HepG2 (cell line): ENCODE measurements around the gene CTU2. TPM values are rescaled to one million over a fixed set of nuclear protein-coding genes. Genes with fewer than 3 reads are reported as not detected.

Experiments used
- ATAC-seq: fragments of 200-7000 bp; cut with Tn5 transposase; 3 replicates; pipeline ENCODE4 v1.9.1; 2020; ENCODE audit warnings: mild to moderate bottlenecking, moderate library complexity
- BruUV-seq: library from RNA; stranded (reverse); fragments of 400-500 nt; replicated peaks from 2 replicates; lab custom pipeline; 2021; lab: Mats Ljungman, UMichigan
- CTCF ChIA-PET: fragments of 300-600 bp; formaldehyde crosslinking; extraction: SDS; loops from one replicate; lab custom pipeline; 2021; ENCODE audit warnings: low total read pairs, inconsistent platforms, low intra/inter-chr PET ratio; lab: Yijun Ruan, JAX
- POLR2A ChIA-PET: fragments of 350-600 bp; sonication (Branson Sonifier 250); formaldehyde crosslinking; loops from one replicate; lab custom pipeline; 2020; ENCODE audit warnings: antibody characterized with exemption, inconsistent platforms; lab: Yijun Ruan, JAX
- DNase-seq: peaks from one replicate; pipeline ENCODE4 v3.0.0-alpha.2; 2015; ENCODE audit warnings: low spot score
- FAIRE-seq: peaks from 3 replicates; lab custom pipeline; 2011; peaks lifted over from hg19 to GRCh38; lab: Jason Lieb, UNC
- H2AFZ ChIP-seq: one replicate; pipeline ENCODE4 v1.6.1; 2011; ENCODE audit warnings: low read length, inconsistent platforms
- H3K27ac ChIP-seq: fragments of 300-600 bp; 3 replicates; pipeline ENCODE4 v1.8.0; 2011; ENCODE audit warnings: mixed run types, mild to moderate bottlenecking, mixed read lengths, low read length, inconsistent platforms; ENCODE audit not compliant: insufficient read depth; ENCODE audit errors: extremely low read length
- H3K27me3 ChIP-seq, 2 experiments: fragments of 200-600 bp in 1 of 2; 2 replicates in 1 of 2; 3 replicates in 1 of 2; pipeline versions ENCODE4 v1.6.0 to v1.8.0; 2011; ENCODE audit warnings: low read length in 2 of 2, mild to moderate bottlenecking in 2 of 2, moderate library complexity in 2 of 2, inconsistent platforms in 1 of 2; ENCODE audit not compliant: insufficient read depth in 2 of 2, control insufficient read depth in 1 of 2
- H3K36me3 ChIP-seq, 2 experiments: fragments of 200-600 bp in 1 of 2; replicated peaks in 1 of 2; 2 replicates in 1 of 2; 3 replicates in 1 of 2; pipeline versions ENCODE4 v1.5.1 to v1.8.0; 2011; ENCODE audit warnings: low read length in 2 of 2, inconsistent platforms in 1 of 2; ENCODE audit not compliant: insufficient read depth in 2 of 2, control insufficient read depth in 1 of 2
- H3K4me1 ChIP-seq: 2 replicates; pipeline ENCODE4 v1.5.1; 2012; ENCODE audit warnings: low read length, inconsistent platforms; ENCODE audit not compliant: insufficient read depth
- H3K4me2 ChIP-seq: 2 replicates; pipeline ENCODE4 v1.6.0; 2011; ENCODE audit warnings: low read depth, low read length, inconsistent platforms
- H3K4me3 ChIP-seq, 3 experiments: fragments of 200-600 bp in 1 of 3; sonication (generic), shearing (Covaris generic) in 1 of 3; replicated peaks in 1 of 3; 2 replicates each; pipeline ENCODE4 v1.5.1; 2011 to 2016; ENCODE audit warnings: low read length in 3 of 3, inconsistent platforms in 2 of 3, low read depth in 2 of 3, mild to moderate bottlenecking in 2 of 3, control low read depth in 1 of 3, mixed read lengths in 1 of 3; ENCODE audit not compliant: insufficient read depth in 1 of 3
- H3K79me2 ChIP-seq: one replicate; pipeline ENCODE4 v1.6.1; 2011; ENCODE audit warnings: low read length, inconsistent platforms; ENCODE audit not compliant: insufficient read depth
- H3K9ac ChIP-seq: 2 replicates; pipeline ENCODE4 v1.6.0; 2011; ENCODE audit warnings: mild to moderate bottlenecking, low read depth, low read length, inconsistent platforms; ENCODE audit not compliant: insufficient read depth
- H3K9me3 ChIP-seq: 2 replicates; pipeline ENCODE4 v1.5.1; 2012; ENCODE audit warnings: mild to moderate bottlenecking, low read length
- H4K20me1 ChIP-seq: 2 replicates; pipeline ENCODE4 v1.6.0; 2011; ENCODE audit warnings: inconsistent platforms, mild to moderate bottlenecking, low read length, moderate library complexity; ENCODE audit not compliant: insufficient read depth
- ADNP ChIP-seq: sonication (generic); formaldehyde crosslinking; IDR thresholded peaks from 2 replicates; pipeline ENCODE4 v1.4.0; 2020; ENCODE audit warnings: missing genetic modification reagents
- CENPX ChIP-seq: sonication (generic); formaldehyde crosslinking; IDR thresholded peaks from 2 replicates; pipeline ENCODE4 v1.9.0; 2021; ENCODE audit warnings: mild to moderate bottlenecking, missing genetic modification reagents, moderate library complexity
- CREM ChIP-seq, 2 experiments: sonication (generic) in 1 of 2; formaldehyde crosslinking in 1 of 2; IDR thresholded peaks; 2 replicates each; pipeline versions ENCODE4 v1.4.0 to v1.6.1; 2016 to 2020; ENCODE audit warnings: antibody characterized with exemption in 1 of 2, mild to moderate bottlenecking in 1 of 2, missing genetic modification reagents in 1 of 2
- DZIP1 ChIP-seq: sonication (generic); formaldehyde crosslinking; IDR thresholded peaks from 2 replicates; pipeline ENCODE4 v1.5.0; 2020; ENCODE audit warnings: mild to moderate bottlenecking, missing genetic modification reagents
- FOXP4 ChIP-seq: sonication (generic); formaldehyde crosslinking; IDR thresholded peaks from 2 replicates; pipeline ENCODE4 v1.4.0; 2020; ENCODE audit warnings: missing genetic modification reagents
- ISX ChIP-seq: sonication (generic); formaldehyde crosslinking; conservative IDR thresholded peaks from 2 replicates; pipeline ENCODE4 v1.5.0; 2020; ENCODE audit warnings: missing genetic modification reagents
- KMT2A ChIP-seq: sonication (generic); formaldehyde crosslinking; IDR thresholded peaks from 2 replicates; pipeline ENCODE4 v1.4.0; 2020; ENCODE audit warnings: missing genetic modification reagents
- MTF2 ChIP-seq: sonication (generic); formaldehyde crosslinking; IDR thresholded peaks from 2 replicates; pipeline ENCODE4 v1.5.0; 2020; ENCODE audit warnings: missing genetic modification reagents, borderline replicate concordance
- ZC3H4 ChIP-seq: sonication (generic); formaldehyde crosslinking; IDR thresholded peaks from 2 replicates; pipeline ENCODE4 v1.4.0; 2020; ENCODE audit warnings: missing genetic modification reagents, borderline replicate concordance
- ZNF180 ChIP-seq: sonication (generic); formaldehyde crosslinking; IDR thresholded peaks from 2 replicates; pipeline ENCODE4 v1.4.0; 2020; ENCODE audit warnings: low read depth, missing genetic modification reagents, borderline replicate concordance
- WGBS: methylation state at CpG from one replicate; pipeline ENCODE4 v1.1.6; 2017; ENCODE audit warnings: low lambda C conversion rate; 5-methylcytosine and 5-hydroxymethylcytosine counted together
- in situ Hi-C: cut with HindIII; loops from 2 replicates; pipeline ENCODE4 v1.10.0; 2017; ENCODE audit warnings: low pct_unique_long_range_greater_than_20kb; ENCODE audit not compliant: extremely low pct_ligation_motif_present
- intact Hi-C: fragments of 100-400 bp; cut with micrococcal nuclease; formaldehyde crosslinking; loops from one replicate; pipeline ENCODE4 v1.10.0; 2022; ENCODE audit not compliant: unreplicated experiment
- polyA plus RNA-seq, 8 experiments: library from polyadenylated mRNA; depleted of rRNA in 3 of 8; stranded (reverse) in 7 of 8; unstranded in 1 of 8; fragments of >200 nt; fragmentation: Illumina TruSeq in 4 of 8; extraction: Trizol in 4 of 8; gene quantifications; 2 replicates each; pipeline versions ENCODE4 v1.2.1 to v1.2.3, GENCODE V29; 2011 to 2016; ENCODE audit warnings: low read depth in 4 of 8, missing spikeins in 1 of 8, mixed read lengths in 1 of 8; ENCODE audit not compliant: insufficient read depth in 1 of 8
- total RNA-seq, 5 experiments: library from RNA; depleted of rRNA; stranded (reverse); fragments of >200 nt; fragmentation: Illumina TruSeq; extraction: Trizol; gene quantifications; 2 replicates each; pipeline ENCODE4 v1.2.3, GENCODE V29; 2016; ENCODE audit warnings: low read depth in 1 of 5
- TF ChIP-seq, protein P1 (sequence below): sonication (generic); formaldehyde crosslinking; IDR thresholded peaks from 2 replicates; pipeline ENCODE4 v1.4.0; 2020; ENCODE audit warnings: missing genetic modification reagents
- TF ChIP-seq, protein P2 (sequence below): IDR thresholded peaks from 2 replicates; pipeline ENCODE4 v1.6.1; 2012; ENCODE audit warnings: low read depth, low read length, improper control_type of control experiment
- TF ChIP-seq, protein P3 (sequence below): sonication (generic); formaldehyde crosslinking; IDR thresholded peaks from 2 replicates; pipeline ENCODE4 v1.4.0; 2020; ENCODE audit warnings: mild to moderate bottlenecking, missing genetic modification reagents

CTU2 gene
- total and polyA plus RNA-seq, 2 of the 13 experiments (the other 11 are each of a cell fraction or from before 2014, with no cell fraction given), result 13.3 to 21.9 TPM

DNA sequence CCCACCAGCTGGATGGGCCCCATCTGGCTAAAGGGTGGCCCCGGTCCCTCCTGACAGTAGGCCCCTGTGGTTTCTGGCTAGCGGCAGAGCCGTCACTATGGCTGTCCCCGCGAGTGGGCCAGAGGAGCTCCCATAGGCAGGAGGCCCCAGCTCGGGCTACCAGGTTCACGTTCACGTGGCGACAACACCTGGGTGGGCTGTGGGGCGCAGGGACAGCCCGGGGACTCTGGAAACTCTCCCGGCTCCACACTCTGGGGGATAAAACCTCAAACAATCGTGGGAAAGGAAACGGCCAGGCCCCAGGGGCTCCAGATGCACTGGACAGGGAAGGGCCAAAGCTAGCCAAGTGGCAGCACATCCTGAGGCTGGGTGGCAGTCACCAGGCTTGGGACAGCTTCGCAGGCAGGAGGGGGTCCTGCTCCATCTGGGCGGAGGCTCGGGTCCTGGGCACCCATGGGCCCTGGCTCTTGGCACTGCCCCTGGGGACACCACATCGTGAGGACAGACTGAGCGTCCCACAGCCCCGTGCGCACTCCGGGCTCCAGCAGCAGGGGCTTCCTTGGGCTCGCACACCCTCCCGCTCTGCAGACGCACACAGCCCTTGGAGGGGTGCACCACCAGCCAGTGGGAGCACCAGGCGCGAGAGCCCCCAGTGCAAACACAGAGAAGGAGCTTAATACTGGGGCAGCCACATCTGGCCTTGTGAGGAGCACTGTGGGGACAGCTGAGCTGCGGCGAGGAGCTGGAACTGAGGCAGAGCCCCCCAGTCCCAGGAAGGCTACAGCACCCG is 4.5 kb upstream of the CTU2 start:
- WGBS, result 92% methylated on average over 15 of the region's 30 CpGs
- H3K27ac ChIP-seq, result peak overlapping the region; percentile 59
- TF ChIP-seq DZIP1 (CRISPR knock-in tag) (no peak), FOXP4 (CRISPR knock-in tag) (no peak), MTF2 (no peak), ISX (no peak), ZNF180 (peak; percentile 11; the same call in 1 of the 2 replicates), ZC3H4 (no peak), CENPX (CRISPR knock-in tag) (no peak), CREM (IDR thresholded peaks at IDR 0.05) (no peak), CREM (CRISPR knock-in tag; IDR thresholded peaks at IDR 0.05) (0 out of 2 replicates have a peak, but pooled peaks have one; percentile 10), ADNP (CRISPR knock-in tag) (no peak), KMT2A (CRISPR knock-in tag) (no peak)
- TF ChIP-seq, protein P1, sequence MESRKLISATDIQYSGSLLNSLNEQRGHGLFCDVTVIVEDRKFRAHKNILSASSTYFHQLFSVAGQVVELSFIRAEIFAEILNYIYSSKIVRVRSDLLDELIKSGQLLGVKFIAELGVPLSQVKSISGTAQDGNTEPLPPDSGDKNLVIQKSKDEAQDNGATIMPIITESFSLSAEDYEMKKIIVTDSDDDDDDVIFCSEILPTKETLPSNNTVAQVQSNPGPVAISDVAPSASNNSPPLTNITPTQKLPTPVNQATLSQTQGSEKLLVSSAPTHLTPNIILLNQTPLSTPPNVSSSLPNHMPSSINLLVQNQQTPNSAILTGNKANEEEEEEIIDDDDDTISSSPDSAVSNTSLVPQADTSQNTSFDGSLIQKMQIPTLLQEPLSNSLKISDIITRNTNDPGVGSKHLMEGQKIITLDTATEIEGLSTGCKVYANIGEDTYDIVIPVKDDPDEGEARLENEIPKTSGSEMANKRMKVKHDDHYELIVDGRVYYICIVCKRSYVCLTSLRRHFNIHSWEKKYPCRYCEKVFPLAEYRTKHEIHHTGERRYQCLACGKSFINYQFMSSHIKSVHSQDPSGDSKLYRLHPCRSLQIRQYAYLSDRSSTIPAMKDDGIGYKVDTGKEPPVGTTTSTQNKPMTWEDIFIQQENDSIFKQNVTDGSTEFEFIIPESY (CRISPR knock-in tag), result peak; percentile 36; the same call in 1 of the 2 replicates
- TF ChIP-seq, protein P2, sequence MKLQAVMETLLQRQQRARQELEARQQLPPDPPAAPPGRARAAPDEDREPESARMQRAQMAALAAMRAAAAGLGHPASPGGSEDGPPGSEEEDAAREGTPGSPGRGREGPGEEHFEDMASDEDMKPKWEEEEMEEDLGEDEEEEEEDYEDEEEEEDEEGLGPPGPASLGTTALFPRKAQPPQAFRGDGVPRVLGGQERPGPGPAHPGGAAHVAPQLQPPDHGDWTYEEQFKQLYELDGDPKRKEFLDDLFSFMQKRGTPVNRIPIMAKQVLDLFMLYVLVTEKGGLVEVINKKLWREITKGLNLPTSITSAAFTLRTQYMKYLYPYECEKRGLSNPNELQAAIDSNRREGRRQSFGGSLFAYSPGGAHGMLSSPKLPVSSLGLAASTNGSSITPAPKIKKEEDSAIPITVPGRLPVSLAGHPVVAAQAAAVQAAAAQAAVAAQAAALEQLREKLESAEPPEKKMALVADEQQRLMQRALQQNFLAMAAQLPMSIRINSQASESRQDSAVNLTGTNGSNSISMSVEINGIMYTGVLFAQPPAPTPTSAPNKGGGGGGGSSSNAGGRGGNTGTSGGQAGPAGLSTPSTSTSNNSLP, result no peak
- TF ChIP-seq, protein P3, sequence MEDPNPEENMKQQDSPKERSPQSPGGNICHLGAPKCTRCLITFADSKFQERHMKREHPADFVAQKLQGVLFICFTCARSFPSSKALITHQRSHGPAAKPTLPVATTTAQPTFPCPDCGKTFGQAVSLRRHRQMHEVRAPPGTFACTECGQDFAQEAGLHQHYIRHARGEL (CRISPR knock-in tag), result no peak

More for the DNA sequence above, 4.5 kb upstream of the CTU2 start:
- in situ Hi-C loops (no loop called here), intact Hi-C loops (loop anchor here (2.0 kb wide), 1 partner anchor 39 kb away; the partner anchor contains the start of gene MVD)
- H3K9me3 ChIP-seq, result no peaks in the 10 kb centered on the region
- peak overlapping the region; percentile 77 for H3K4me2 ChIP-seq
- peak overlapping the region in 1 of 3 experiments; percentile 42; a peak in 1 of 6 replicates for H3K4me3 ChIP-seq
- ChIA-PET POLR2A (interaction anchor here (1.9 kb wide), 1 partner anchor 14 kb away, joined by 11 read pairs; the partner anchor contains the start of gene SNAI3), CTCF (no interaction called here)
- no peak overlapping the region for H2AFZ ChIP-seq
- no TSS peak for BruUV-seq
- peaks cover 56% of the 10 kb centered on the region for H3K4me1 ChIP-seq
- H4K20me1 ChIP-seq, result no peaks in the 10 kb centered on the region
- H3K27me3 ChIP-seq, result peaks cover 0 to 3% of the 10 kb centered on the region in 2 experiments; a peak in 1 of 5 replicates
- H3K36me3 ChIP-seq, result peaks cover 10 to 12% of the 10 kb centered on the region in 2 experiments; a peak in 4 of 5 replicates
- H3K9ac ChIP-seq, result no peak overlapping the region
- DNase-seq, result no peak
- ATAC-seq, result no peak
- FAIRE-seq, result no peak
- peaks cover 17% of the 10 kb centered on the region for H3K79me2 ChIP-seq
